ENCODE results near the gene COX15. TPM values are rescaled to one million over a fixed set of nuclear protein-coding genes. Genes with fewer than 3 reads are reported as not detected.

The COX15 gene
- total and polyA plus RNA-seq, 2 of the 4 experiments (the other 2 are of a cell fraction) = 18.9 to 40.1 TPM

GRCh38 chr10:99732033-99732842 is at the start of gene COX15, which contains the start of gene CUTC (continued):
- TF ChIP-seq CTCF (conservative IDR thresholded peaks at IDR 0.05; ENCODE audit: low read depth, low read length) (0 out of 2 replicates have a peak, but pooled peaks have one; percentile 25), NFE2L2 (IDR thresholded peaks at IDR 0.05; ENCODE audit: low read depth, low read length) (no peak), SMC3 (IDR thresholded peaks at IDR 0.05; ENCODE audit: low read depth, low read length) (no peak; the same call in 1 of the 2 replicates), MAZ (IDR thresholded peaks at IDR 0.05; ENCODE audit: borderline replicate concordance, low read depth, low read length) (peak; percentile 83)
